HepG2 (cell line): ENCODE data around the gene STC2. TPM values are rescaled to one million over a fixed set of nuclear protein-coding genes. Genes with fewer than 3 reads are reported as not detected.
A peak's percentile ranks its signal among the peaks of the same experiment; 100 is the strongest.

Source experiments
- POLR2AphosphoS2 ChIP-seq: IDR thresholded peaks from 2 replicates; pipeline ENCODE4 v1.6.1; 2011; ENCODE audit warnings: low read depth, low read length, improper control_type of control experiment
- SAFB2 ChIP-seq: sonication (generic); formaldehyde crosslinking; IDR thresholded peaks from 2 replicates; pipeline ENCODE4 v1.5.1; 2020; ENCODE audit warnings: missing genetic modification reagents, low read depth, mild to moderate bottlenecking, borderline replicate concordance
- ZFP36 ChIP-seq: fragments of 150-350 bp; IDR thresholded peaks from 2 replicates; pipeline ENCODE4 v1.6.1; 2018; ENCODE audit warnings: borderline replicate concordance, low read length, low read depth; ENCODE audit not compliant: partially characterized antibody
- ZNF232 ChIP-seq: sonication (generic); formaldehyde crosslinking; IDR thresholded peaks from 2 replicates; pipeline ENCODE4 v1.4.0; 2020; ENCODE audit warnings: missing genetic modification reagents, borderline replicate concordance
- ZNF256 ChIP-seq: sonication (generic); formaldehyde crosslinking; conservative IDR thresholded peaks from 2 replicates; pipeline ENCODE4 v1.4.0; 2020; ENCODE audit warnings: missing genetic modification reagents
- ZNF737 ChIP-seq: sonication (generic); formaldehyde crosslinking; IDR thresholded peaks from 2 replicates; pipeline ENCODE4 v1.5.0; 2020; ENCODE audit warnings: missing genetic modification reagents, mild to moderate bottlenecking, borderline replicate concordance
- polyA plus RNA-seq, 8 experiments: library from polyadenylated mRNA; depleted of rRNA in 3 of 8; stranded (reverse) in 7 of 8; unstranded in 1 of 8; fragments of >200 nt; fragmentation: Illumina TruSeq in 4 of 8; extraction: Trizol in 4 of 8; gene quantifications; 2 replicates each; pipeline versions ENCODE4 v1.2.1 to v1.2.3, GENCODE V29; 2011 to 2016; ENCODE audit warnings: low read depth in 4 of 8, missing spikeins in 1 of 8, mixed read lengths in 1 of 8; ENCODE audit not compliant: insufficient read depth in 1 of 8
- total RNA-seq, 5 experiments: library from RNA; depleted of rRNA; stranded (reverse); fragments of >200 nt; fragmentation: Illumina TruSeq; extraction: Trizol; gene quantifications; 2 replicates each; pipeline ENCODE4 v1.2.3, GENCODE V29; 2016; ENCODE audit warnings: low read depth in 1 of 5
- TF ChIP-seq, protein P1 (sequence below): sonication (generic); formaldehyde crosslinking; IDR thresholded peaks from 2 replicates; pipeline ENCODE4 v1.8.0; 2022; ENCODE audit warnings: missing genetic modification reagents, mild to moderate bottlenecking, moderate library complexity, borderline replicate concordance
- TF ChIP-seq, protein P2 (sequence below): sonication (generic); formaldehyde crosslinking; IDR thresholded peaks from 2 replicates; pipeline ENCODE4 v1.4.0; 2020; ENCODE audit warnings: mild to moderate bottlenecking, missing genetic modification reagents

Gene STC2
- total and polyA plus RNA-seq, 2 of the 13 experiments (the other 11 are each of a cell fraction or from before 2014, with no cell fraction given), result 27.1 to 69.2 TPM

DNA sequence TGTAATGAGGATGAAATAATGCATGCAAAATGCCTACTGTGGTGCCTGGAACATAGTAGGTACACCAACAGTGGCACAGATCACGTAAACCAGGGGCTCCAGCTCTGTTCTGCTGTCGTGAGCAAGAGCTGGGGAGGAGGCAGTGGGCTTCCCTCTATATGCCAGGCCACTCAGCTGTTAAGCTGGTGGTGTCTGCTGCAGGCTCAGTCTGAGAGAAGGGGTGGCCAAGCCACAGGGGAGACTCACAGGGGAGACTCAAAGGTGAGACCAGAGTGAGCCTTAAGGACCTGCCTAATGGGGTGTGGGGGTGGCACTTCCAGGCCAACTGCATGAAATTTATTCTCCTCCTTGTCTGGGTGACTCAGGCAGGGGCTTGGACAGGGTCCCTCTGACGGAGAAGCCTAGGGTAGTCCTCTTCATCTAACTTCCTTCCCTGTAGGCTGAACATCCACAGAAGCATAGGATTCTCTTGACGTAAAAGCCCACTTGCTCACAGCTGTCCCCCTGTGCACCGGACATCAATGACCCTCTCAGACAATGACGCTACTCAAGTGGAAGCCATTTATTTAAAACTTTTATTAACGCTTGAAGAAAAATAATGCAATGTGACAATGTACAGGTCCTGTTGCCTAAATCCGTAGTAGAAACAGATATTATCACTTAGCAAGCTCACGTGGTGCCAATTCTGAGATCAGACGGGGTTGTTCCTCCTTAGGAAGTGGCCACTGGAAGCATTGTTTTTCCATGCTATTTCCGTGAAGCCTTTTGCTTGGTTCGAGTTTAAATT, 13.9 kb downstream of the STC2 start (continued):
- no peak for TF ChIP-seq POLR2AphosphoS2
- no peak for TF ChIP-seq ZNF232 (CRISPR knock-in tag)
- TF ChIP-seq, protein P1, sequence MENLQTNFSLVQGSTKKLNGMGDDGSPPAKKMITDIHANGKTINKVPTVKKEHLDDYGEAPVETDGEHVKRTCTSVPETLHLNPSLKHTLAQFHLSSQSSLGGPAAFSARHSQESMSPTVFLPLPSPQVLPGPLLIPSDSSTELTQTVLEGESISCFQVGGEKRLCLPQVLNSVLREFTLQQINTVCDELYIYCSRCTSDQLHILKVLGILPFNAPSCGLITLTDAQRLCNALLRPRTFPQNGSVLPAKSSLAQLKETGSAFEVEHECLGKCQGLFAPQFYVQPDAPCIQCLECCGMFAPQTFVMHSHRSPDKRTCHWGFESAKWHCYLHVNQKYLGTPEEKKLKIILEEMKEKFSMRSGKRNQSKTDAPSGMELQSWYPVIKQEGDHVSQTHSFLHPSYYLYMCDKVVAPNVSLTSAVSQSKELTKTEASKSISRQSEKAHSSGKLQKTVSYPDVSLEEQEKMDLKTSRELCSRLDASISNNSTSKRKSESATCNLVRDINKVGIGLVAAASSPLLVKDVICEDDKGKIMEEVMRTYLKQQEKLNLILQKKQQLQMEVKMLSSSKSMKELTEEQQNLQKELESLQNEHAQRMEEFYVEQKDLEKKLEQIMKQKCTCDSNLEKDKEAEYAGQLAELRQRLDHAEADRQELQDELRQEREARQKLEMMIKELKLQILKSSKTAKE, result no peak
- 0 out of 2 replicates have a peak, but pooled peaks have one; percentile 21 for TF ChIP-seq SAFB2 (CRISPR knock-in tag)
- TF ChIP-seq, protein P2, sequence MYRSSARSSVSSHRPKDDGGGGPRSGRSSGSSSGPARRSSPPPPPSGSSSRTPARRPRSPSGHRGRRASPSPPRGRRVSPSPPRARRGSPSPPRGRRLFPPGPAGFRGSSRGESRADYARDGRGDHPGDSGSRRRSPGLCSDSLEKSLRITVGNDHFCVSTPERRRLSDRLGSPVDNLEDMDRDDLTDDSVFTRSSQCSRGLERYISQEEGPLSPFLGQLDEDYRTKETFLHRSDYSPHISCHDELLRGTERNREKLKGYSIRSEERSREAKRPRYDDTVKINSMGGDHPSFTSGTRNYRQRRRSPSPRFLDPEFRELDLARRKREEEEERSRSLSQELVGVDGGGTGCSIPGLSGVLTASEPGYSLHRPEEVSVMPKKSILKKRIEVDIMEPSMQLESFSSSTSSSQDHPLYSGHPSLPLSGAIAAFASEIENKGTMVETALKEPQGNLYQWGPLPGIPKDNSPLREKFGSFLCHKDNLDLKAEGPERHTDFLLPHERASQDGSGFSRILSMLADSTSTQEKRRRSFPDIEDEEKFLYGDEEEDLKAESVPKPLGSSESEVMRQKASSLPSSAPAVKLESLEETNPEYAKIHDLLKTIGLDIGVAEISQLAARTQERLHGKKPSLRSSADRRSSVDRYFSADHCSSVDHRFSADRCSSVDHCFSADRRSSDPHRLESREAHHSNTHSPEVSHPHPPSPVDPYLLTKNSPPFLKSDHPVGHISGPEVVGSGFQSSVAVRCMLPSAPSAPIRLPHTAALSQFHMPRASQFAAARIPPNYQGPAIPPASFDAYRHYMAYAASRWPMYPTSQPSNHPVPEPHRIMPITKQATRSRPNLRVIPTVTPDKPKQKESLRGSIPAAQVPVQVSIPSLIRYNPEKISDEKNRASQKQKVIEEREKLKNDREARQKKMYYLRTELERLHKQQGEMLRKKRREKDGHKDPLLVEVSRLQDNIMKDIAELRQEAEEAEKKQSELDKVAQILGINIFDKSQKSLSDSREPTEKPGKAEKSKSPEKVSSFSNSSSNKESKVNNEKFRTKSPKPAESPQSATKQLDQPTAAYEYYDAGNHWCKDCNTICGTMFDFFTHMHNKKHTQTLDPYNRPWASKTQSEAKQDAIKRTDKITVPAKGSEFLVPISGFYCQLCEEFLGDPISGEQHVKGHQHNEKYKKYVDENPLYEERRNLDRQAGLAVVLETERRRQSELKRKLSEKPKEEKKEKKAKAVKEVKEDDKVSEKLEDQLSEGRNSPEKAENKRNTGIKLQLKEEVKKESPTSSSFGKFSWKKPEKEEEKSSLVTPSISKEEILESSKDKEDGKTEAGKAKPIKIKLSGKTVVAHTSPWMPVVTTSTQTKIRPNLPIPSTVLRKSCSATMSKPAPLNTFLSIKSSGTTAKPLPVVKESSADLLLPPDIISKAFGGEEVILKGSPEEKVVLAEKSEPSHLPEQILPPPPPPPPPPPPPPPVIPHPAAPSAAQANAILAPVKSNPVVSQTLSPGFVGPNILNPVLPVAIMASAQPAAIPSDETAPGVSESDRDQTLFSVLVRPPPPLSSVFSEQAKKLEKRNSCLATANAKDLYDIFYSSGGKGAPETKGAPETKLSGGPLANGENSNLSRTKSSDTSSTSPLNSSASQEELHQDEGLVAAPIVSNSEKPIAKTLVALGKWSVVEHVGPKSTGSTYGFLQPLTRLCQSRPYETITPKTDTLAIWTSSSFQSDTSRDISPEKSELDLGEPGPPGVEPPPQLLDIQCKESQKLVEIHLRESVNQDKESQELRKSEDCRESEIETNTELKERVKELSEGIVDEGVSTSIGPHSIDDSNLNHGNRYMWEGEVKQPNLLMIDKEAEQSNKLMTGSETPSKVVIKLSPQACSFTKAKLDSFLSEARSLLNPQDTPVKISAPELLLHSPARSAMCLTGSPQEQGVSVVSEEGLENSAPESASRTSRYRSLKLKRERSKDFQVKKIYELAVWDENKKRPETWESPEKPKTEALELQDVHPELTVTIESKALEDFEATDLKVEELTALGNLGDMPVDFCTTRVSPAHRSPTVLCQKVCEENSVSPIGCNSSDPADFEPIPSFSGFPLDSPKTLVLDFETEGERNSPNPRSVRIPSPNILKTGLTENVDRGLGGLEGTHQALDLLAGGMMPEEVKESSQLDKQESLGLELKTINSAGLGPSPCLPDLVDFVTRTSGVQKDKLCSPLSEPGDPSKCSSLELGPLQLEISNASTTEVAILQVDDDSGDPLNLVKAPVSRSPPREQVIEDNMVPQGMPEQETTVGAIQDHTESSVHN, result 0 out of 2 replicates have a peak, but pooled peaks have one; percentile 83
- no peak for TF ChIP-seq ZFP36
- no peak for TF ChIP-seq ZNF256 (CRISPR knock-in tag)
- no peak for TF ChIP-seq ZNF737 (CRISPR knock-in tag)
